HG03064 (cell line): ENCODE data around the gene FARS2.

ENCODE experiments used
- ATAC-seq: cut with Tn5 transposase; IDR thresholded peaks from one replicate; pipeline ENCODE4 v1.9.1; 2021; ENCODE audit warnings: low read depth; ENCODE audit not compliant: unreplicated experiment

Gene FARS2

GRCh38 chr6:5260661-5261544 lies at the start of gene FARS2, which contains the start of gene LYRM4:
FARS2 (plus strand) TSS chr6:5261513.
LYRM4 (minus strand) TSS chr6:5260950; CDS start chr6:5260733, 217 bp downstream.
- peak; percentile 67 for ATAC-seq

DNA sequence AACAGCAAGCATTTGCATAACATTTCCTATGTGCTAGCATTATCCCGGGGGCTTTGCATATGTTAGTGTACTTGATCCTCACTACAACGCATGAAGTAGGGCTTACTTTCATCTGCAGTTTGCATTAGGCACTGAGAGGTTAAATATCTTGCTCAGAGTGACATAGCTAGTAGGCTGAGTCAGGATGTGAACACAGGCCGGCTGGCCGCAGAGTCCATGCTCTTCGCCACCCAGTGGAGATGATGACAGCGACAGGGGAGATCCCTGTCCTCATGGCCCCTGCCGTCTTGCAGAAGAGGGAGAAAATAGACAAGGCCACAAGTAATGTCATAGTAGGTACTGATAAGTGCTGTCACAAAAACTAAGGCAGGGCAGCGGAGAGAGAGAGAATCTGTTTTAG lies 47.5 kb upstream of the FARS2 start:
- no peak for ATAC-seq

DNA sequence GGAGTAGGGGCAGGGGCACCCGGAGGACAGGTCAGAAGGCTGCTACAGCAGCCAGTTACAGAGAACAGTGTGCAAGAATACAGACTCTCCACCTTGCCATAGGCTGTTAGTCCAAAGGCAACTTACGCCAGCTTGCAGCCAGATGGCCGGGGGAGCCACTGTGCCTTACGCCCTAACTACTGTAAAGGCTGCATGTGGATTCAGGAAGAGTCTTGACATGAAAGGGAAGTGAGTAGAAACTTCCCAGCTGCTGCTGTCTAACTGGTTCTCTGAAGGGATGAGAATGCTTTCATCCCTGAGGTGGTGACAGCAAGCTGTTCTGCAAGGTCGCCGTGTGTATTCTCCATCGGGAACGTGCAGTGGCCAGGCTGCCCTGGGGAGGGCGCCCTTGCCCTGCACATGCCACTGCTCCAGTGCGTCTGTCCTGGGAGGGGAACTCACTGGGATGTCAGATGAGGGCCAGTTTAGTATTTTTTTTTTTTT lies 46.7 kb upstream of the FARS2 start:
- ATAC-seq = no peak

GRCh38 chr6:5215159-5215558 lies 46.2 kb upstream of the FARS2 start:
- ATAC-seq = no peak

- ATAC-seq = no peak
Measured at GRCh38 chr6:5215799-5216198, 45.5 kb upstream of the FARS2 start.

GRCh38 chr6:5217356-5217755 lies 44.0 kb upstream of the FARS2 start:
- no peak for ATAC-seq

- ATAC-seq = no peak
Measured at GRCh38 chr6:5219011-5219691, 42.2 kb upstream of the FARS2 start.

GRCh38 chr6:5220443-5220842 lies 40.9 kb upstream of the FARS2 start:
- ATAC-seq = no peak

GRCh38 chr6:5223309-5223708 lies 38.0 kb upstream of the FARS2 start:
- no peak for ATAC-seq

- no peak for ATAC-seq
Measured at GRCh38 chr6:5229356-5229755, 32.0 kb upstream of the FARS2 start.

GRCh38 chr6:5230081-5230480 lies 31.2 kb upstream of the FARS2 start:
- no peak for ATAC-seq

- no peak for ATAC-seq
Measured at GRCh38 chr6:5231289-5231688, 30.0 kb upstream of the FARS2 start.

DNA sequence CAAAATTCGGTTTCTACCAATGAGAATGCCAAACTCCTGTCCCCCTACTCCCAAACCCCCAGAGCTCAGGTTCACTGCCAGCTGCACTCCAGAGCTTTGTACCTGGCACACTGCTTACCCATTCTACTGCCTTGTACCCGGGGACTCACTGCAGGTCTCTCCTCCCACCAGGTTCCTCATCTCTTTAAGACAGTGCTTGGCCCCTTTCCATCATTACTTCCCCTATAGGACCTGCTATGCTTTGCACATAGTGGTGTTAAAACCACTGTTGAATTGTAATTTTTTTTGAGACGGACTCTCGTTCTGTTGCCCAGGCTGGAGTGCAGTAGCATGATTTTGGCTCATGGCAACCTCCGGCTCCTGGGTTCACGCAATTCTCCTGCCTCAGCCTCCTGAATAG lies 26.4 kb upstream of the FARS2 start:
- ATAC-seq = no peak

GRCh38 chr6:5235830-5236229 lies 25.5 kb upstream of the FARS2 start:
- no peak for ATAC-seq

DNA sequence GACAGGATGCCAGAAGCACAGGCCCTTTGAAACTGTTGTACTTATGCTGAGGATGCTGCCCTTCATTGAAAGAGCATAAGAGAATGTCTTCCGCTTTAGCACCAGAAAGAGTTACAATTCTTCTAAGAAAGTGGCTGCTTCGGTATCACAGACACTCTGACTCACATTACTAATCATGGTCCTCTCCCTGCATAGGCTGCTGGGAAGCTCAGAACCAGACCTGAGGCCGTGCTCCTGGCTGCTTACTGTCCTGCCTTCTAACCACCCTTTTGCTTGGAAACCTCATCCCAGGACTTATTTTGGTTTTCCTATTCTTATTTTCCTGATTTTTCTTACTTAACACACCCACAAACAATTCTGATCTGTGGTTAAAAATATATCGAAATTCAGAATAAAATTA lies 23.5 kb upstream of the FARS2 start:
- no peak for ATAC-seq

- no peak for ATAC-seq
Measured at GRCh38 chr6:5238336-5238735, 23.0 kb upstream of the FARS2 start.

DNA sequence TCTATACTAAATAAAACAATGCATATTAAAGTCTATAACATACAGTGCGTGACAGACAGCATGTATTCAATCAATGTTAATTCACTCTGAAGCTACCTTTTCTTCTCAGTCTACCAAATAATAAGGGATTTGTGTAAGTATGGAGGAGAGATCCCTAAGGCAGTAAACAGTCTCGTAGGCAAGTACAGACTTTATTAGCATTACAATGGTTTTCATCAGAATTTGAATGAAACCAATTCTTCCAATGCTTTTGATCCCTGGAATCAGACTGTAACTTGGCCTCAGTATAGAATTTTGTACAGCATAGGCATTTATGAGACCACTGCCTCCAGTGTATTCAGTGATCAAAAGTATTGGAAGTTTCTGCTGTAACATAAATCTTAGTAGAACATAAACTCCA lies 20.1 kb upstream of the FARS2 start:
- no peak for ATAC-seq

- ATAC-seq = no peak
Measured at GRCh38 chr6:5243069-5243468, 18.2 kb upstream of the FARS2 start.

GRCh38 chr6:5246141-5247097 lies 14.9 kb upstream of the FARS2 start:
- ATAC-seq = no peak

DNA sequence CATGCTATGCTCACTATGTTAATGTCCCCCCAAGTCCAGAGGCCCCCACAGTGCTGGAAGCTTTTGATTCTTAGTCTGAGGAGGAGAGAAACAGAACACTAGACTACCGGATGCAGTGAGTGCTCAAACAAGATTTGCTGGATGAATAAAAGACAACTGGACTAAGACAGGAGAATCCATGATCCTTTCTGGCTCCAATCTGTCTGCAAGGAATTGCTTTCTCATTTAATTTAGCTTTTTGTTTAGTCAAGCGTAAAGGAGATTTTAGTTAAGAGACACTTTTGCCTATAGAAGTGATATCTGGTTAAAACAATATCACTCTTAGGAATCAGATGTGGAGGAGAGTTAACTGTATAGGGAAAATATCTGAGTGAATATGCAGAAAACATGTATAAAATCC lies 14.1 kb upstream of the FARS2 start:
- no peak for ATAC-seq
